Measurements from ENCODE around the gene RABGAP1L.

The RABGAP1L gene

GRCh38 chr1:174657411-174657810 lies 498.1 kb downstream of the RABGAP1L start:
- DNase-seq (ENCODE audit: insufficient read length, low spot score) (no peak), FAIRE-seq (no peak)

GRCh38 chr1:174657893-174658292 lies 498.6 kb downstream of the RABGAP1L start:
- FAIRE-seq: no peak
- no peak for TF ChIP-seq PAX5 (IDR thresholded peaks at IDR 0.05; ENCODE audit: insufficient read depth, low read length, severe bottlenecking)
- TF ChIP-seq POLR2A (IDR thresholded peaks at IDR 0.05; ENCODE audit: low read depth, low read length): no peak
- TF ChIP-seq POLR2AphosphoS5 (IDR thresholded peaks at IDR 0.05; ENCODE audit: low read depth, low read length): no peak
- TF ChIP-seq TAF1 (IDR thresholded peaks at IDR 0.05; ENCODE audit: low read depth, low read length): no peak
- TF ChIP-seq POU2F2 (IDR thresholded peaks at IDR 0.05; ENCODE audit: low read depth, low read length): no peak
- TF ChIP-seq SPI1 (IDR thresholded peaks at IDR 0.05; ENCODE audit: low read depth, low read length): no peak

More at GRCh38 chr1:174657411-174657810, 498.1 kb downstream of the RABGAP1L start:
- TF ChIP-seq SPI1 (IDR thresholded peaks at IDR 0.05; ENCODE audit: low read depth, low read length): no peak
- no peak for TF ChIP-seq POLR2AphosphoS5 (IDR thresholded peaks at IDR 0.05; ENCODE audit: low read depth, low read length)
- no peak for TF ChIP-seq TAF1 (IDR thresholded peaks at IDR 0.05; ENCODE audit: low read depth, low read length)
- no peak for TF ChIP-seq POLR2A (IDR thresholded peaks at IDR 0.05; ENCODE audit: low read depth, low read length)
- no peak for TF ChIP-seq POU2F2 (IDR thresholded peaks at IDR 0.05; ENCODE audit: low read depth, low read length)
- TF ChIP-seq PAX5 (IDR thresholded peaks at IDR 0.05; ENCODE audit: insufficient read depth, low read length, severe bottlenecking): no peak

GRCh38 chr1:174659823-174660222 lies 500.5 kb downstream of the RABGAP1L start:
- FAIRE-seq (peak; percentile 65), DNase-seq (ENCODE audit: insufficient read length, low spot score) (no peak)
- TF ChIP-seq POLR2A (IDR thresholded peaks at IDR 0.05; ENCODE audit: low read depth, low read length): no peak
- TF ChIP-seq TAF1 (IDR thresholded peaks at IDR 0.05; ENCODE audit: low read depth, low read length): no peak
- TF ChIP-seq POLR2AphosphoS5 (IDR thresholded peaks at IDR 0.05; ENCODE audit: low read depth, low read length): no peak
- no peak for TF ChIP-seq POU2F2 (IDR thresholded peaks at IDR 0.05; ENCODE audit: low read depth, low read length)
- no peak for TF ChIP-seq PAX5 (IDR thresholded peaks at IDR 0.05; ENCODE audit: insufficient read depth, low read length, severe bottlenecking)
- no peak for TF ChIP-seq SPI1 (IDR thresholded peaks at IDR 0.05; ENCODE audit: low read depth, low read length)

More at GRCh38 chr1:174657893-174658292, 498.6 kb downstream of the RABGAP1L start:
- DNase-seq (ENCODE audit: insufficient read length, low spot score): no peak

- FAIRE-seq: no peak
- no peak for DNase-seq (ENCODE audit: insufficient read length, low spot score)
- TF ChIP-seq TAF1 (IDR thresholded peaks at IDR 0.05; ENCODE audit: low read depth, low read length): no peak
- TF ChIP-seq POLR2A (IDR thresholded peaks at IDR 0.05; ENCODE audit: low read depth, low read length): no peak
- TF ChIP-seq POU2F2 (IDR thresholded peaks at IDR 0.05; ENCODE audit: low read depth, low read length): no peak
- TF ChIP-seq PAX5 (IDR thresholded peaks at IDR 0.05; ENCODE audit: insufficient read depth, low read length, severe bottlenecking): no peak
- no peak for TF ChIP-seq SPI1 (IDR thresholded peaks at IDR 0.05; ENCODE audit: low read depth, low read length)
- TF ChIP-seq POLR2AphosphoS5 (IDR thresholded peaks at IDR 0.05; ENCODE audit: low read depth, low read length): no peak
Measured at GRCh38 chr1:174660476-174660875, 501.2 kb downstream of the RABGAP1L start.

GRCh38 chr1:174663358-174663757 lies 504.0 kb downstream of the RABGAP1L start:
- TF ChIP-seq PAX5 (IDR thresholded peaks at IDR 0.05; ENCODE audit: insufficient read depth, low read length, severe bottlenecking) (no peak), POLR2A (IDR thresholded peaks at IDR 0.05; ENCODE audit: low read depth, low read length) (no peak), TAF1 (IDR thresholded peaks at IDR 0.05; ENCODE audit: low read depth, low read length) (no peak), POU2F2 (IDR thresholded peaks at IDR 0.05; ENCODE audit: low read depth, low read length) (no peak), SPI1 (IDR thresholded peaks at IDR 0.05; ENCODE audit: low read depth, low read length) (no peak), POLR2AphosphoS5 (IDR thresholded peaks at IDR 0.05; ENCODE audit: low read depth, low read length) (no peak)
- DNase-seq (ENCODE audit: insufficient read length, low spot score): no peak
- FAIRE-seq: no peak

GRCh38 chr1:174666248-174666647 lies 506.9 kb downstream of the RABGAP1L start:
- DNase-seq (ENCODE audit: insufficient read length, low spot score) (no peak), FAIRE-seq (no peak)
- TF ChIP-seq PAX5 (IDR thresholded peaks at IDR 0.05; ENCODE audit: insufficient read depth, low read length, severe bottlenecking) (no peak), TAF1 (IDR thresholded peaks at IDR 0.05; ENCODE audit: low read depth, low read length) (no peak), SPI1 (IDR thresholded peaks at IDR 0.05; ENCODE audit: low read depth, low read length) (no peak), POLR2A (IDR thresholded peaks at IDR 0.05; ENCODE audit: low read depth, low read length) (no peak), POLR2AphosphoS5 (IDR thresholded peaks at IDR 0.05; ENCODE audit: low read depth, low read length) (no peak), POU2F2 (IDR thresholded peaks at IDR 0.05; ENCODE audit: low read depth, low read length) (no peak)

- no peak for TF ChIP-seq POLR2A (IDR thresholded peaks at IDR 0.05; ENCODE audit: low read depth, low read length)
- TF ChIP-seq POU2F2 (IDR thresholded peaks at IDR 0.05; ENCODE audit: low read depth, low read length): no peak
- DNase-seq (ENCODE audit: insufficient read length, low spot score): no peak
- no peak for FAIRE-seq
Measured at GRCh38 chr1:174671826-174672225, 512.5 kb downstream of the RABGAP1L start.

GRCh38 chr1:174676856-174677255 lies 517.5 kb downstream of the RABGAP1L start:
- no peak for TF ChIP-seq POU2F2 (IDR thresholded peaks at IDR 0.05; ENCODE audit: low read depth, low read length)
- FAIRE-seq (no peak), DNase-seq (ENCODE audit: insufficient read length, low spot score) (no peak)

- no peak for FAIRE-seq
- TF ChIP-seq POLR2AphosphoS5 (IDR thresholded peaks at IDR 0.05; ENCODE audit: low read depth, low read length) (no peak), POU2F2 (IDR thresholded peaks at IDR 0.05; ENCODE audit: low read depth, low read length) (no peak), PAX5 (IDR thresholded peaks at IDR 0.05; ENCODE audit: insufficient read depth, low read length, severe bottlenecking) (no peak), TAF1 (IDR thresholded peaks at IDR 0.05; ENCODE audit: low read depth, low read length) (no peak)
- no peak for DNase-seq (ENCODE audit: insufficient read length, low spot score)
Measured at GRCh38 chr1:174678657-174679056, 519.3 kb downstream of the RABGAP1L start.

GRCh38 chr1:174680101-174680500 lies 520.8 kb downstream of the RABGAP1L start:
- no peak for FAIRE-seq
- no peak for TF ChIP-seq POU2F2 (IDR thresholded peaks at IDR 0.05; ENCODE audit: low read depth, low read length)
- TF ChIP-seq POLR2A (IDR thresholded peaks at IDR 0.05; ENCODE audit: low read depth, low read length): no peak
- TF ChIP-seq POLR2AphosphoS5 (IDR thresholded peaks at IDR 0.05; ENCODE audit: low read depth, low read length): no peak
- TF ChIP-seq TAF1 (IDR thresholded peaks at IDR 0.05; ENCODE audit: low read depth, low read length): no peak
- TF ChIP-seq SPI1 (IDR thresholded peaks at IDR 0.05; ENCODE audit: low read depth, low read length): no peak
- TF ChIP-seq PAX5 (IDR thresholded peaks at IDR 0.05; ENCODE audit: insufficient read depth, low read length, severe bottlenecking): no peak
- no peak for DNase-seq (ENCODE audit: insufficient read length, low spot score)
